Colonic mucosa (tissue), 4 donors: ENCODE results near the gene PACS1. TPM values are rescaled to one million over a fixed set of nuclear protein-coding genes. Genes with fewer than 3 reads are reported as not detected.

Source experiments
- DNase-seq: peaks from one replicate; pipeline ENCODE4 v3.0.0-alpha.2; 2020
- H3K27ac ChIP-seq: fragments of 200-600 bp; one replicate; pipeline ENCODE4 v1.8.0; 2021
- H3K27me3 ChIP-seq: fragments of 200-600 bp; one replicate; pipeline ENCODE4 v1.8.0; 2021
- H3K36me3 ChIP-seq: fragments of 200-600 bp; one replicate; pipeline ENCODE4 v1.8.0; 2021
- H3K4me1 ChIP-seq: fragments of 200-600 bp; one replicate; pipeline ENCODE4 v1.8.0; 2021; ENCODE audit warnings: mild to moderate bottlenecking
- H3K4me3 ChIP-seq: fragments of 200-600 bp; one replicate; pipeline ENCODE4 v1.8.0; 2021
- H3K9ac ChIP-seq, 2 donors: one replicate each; pipeline ENCODE4 v1.7.0; 2013; ENCODE audit warnings: control low read depth in 2 of 2, low read depth in 2 of 2, low read length in 2 of 2
- H3K9me3 ChIP-seq: fragments of 200-600 bp; one replicate; pipeline ENCODE4 v1.8.0; 2021
- CTCF ChIP-seq: fragments of 200-600 bp; IDR thresholded peaks from one replicate; pipeline ENCODE4 v1.8.0; 2022; ENCODE audit warnings: antibody characterized with exemption, mild to moderate bottlenecking
- intact Hi-C: fragments of 100-400 bp; cut with DNase I; formaldehyde crosslinking; loops from one replicate; pipeline ENCODE4 v1.14.1; 2022
- total RNA-seq, 2 donors: library from RNA; stranded (reverse); fragmentation: NEBNext Ultra II Directional in 1 of 2; extraction: Animal tissue kit (Norgen Biotek cat#: 25700) in 1 of 2; gene quantifications; one replicate each; pipeline ENCODE4 v1.2.1, GENCODE V29; 2021
- donor health status: healthy.
- donor health status: DM: no; HTN: no; CAD: no.
- donor health status: DM: no; HTN: no; CAD: no.

PACS1 gene
- total RNA-seq, 2 donors from 2014 or later = 10.1 to 20.9 TPM

- intact Hi-C loops = no loop called here
- Histone ChIP-seq H3K9me3 (no peaks in the 10 kb centered on the region), H3K4me1 (peaks cover 5% of the 10 kb centered on the region), H3K27ac (no peak overlapping the region), H3K4me3 (no peak overlapping the region), H3K36me3 (no peaks in the 10 kb centered on the region), H3K9ac (no peak overlapping the region), H3K27me3 (no peaks in the 10 kb centered on the region)
- DNase-seq = no peak
- no peak for TF ChIP-seq CTCF
These were observed 63.2 kb downstream of the PACS1 start for GRCh38 chr11:66133216-66133775.

GRCh38 chr11:66136752-66137123 lies 66.7 kb downstream of the PACS1 start:
- H3K4me3 ChIP-seq = no peak overlapping the region
- no peak for DNase-seq
- no peak overlapping the region for H3K27ac ChIP-seq
- intact Hi-C loops = no loop called here
- no peaks in the 10 kb centered on the region for H3K27me3 ChIP-seq
- H3K9ac ChIP-seq = no peak overlapping the region
- H3K4me1 ChIP-seq = peaks cover 5% of the 10 kb centered on the region
- H3K36me3 ChIP-seq = no peaks in the 10 kb centered on the region
- no peaks in the 10 kb centered on the region for H3K9me3 ChIP-seq
- TF ChIP-seq CTCF = no peak

- Histone ChIP-seq H3K27me3 (no peaks in the 10 kb centered on the region), H3K9ac (no peak overlapping the region), H3K4me1 (peaks cover 5% of the 10 kb centered on the region), H3K36me3 (no peaks in the 10 kb centered on the region), H3K27ac (no peak overlapping the region), H3K9me3 (no peaks in the 10 kb centered on the region), H3K4me3 (no peak overlapping the region)
- intact Hi-C loops = no loop called here
- no peak for TF ChIP-seq CTCF
- DNase-seq = no peak
These were observed 69.8 kb downstream of the PACS1 start for GRCh38 chr11:66139817-66140404.

- intact Hi-C loops = no loop called here
- Histone ChIP-seq H3K27me3 (no peaks in the 10 kb centered on the region), H3K4me3 (no peak overlapping the region), H3K9ac (no peak overlapping the region), H3K9me3 (no peaks in the 10 kb centered on the region), H3K36me3 (no peaks in the 10 kb centered on the region), H3K4me1 (peaks cover 2% of the 10 kb centered on the region), H3K27ac (no peak overlapping the region)
- no peak for DNase-seq
- no peak for TF ChIP-seq CTCF
These were observed 72.5 kb downstream of the PACS1 start for GRCh38 chr11:66142370-66143263.

GRCh38 chr11:66143264-66143566 lies 73.1 kb downstream of the PACS1 start:
- Histone ChIP-seq H3K4me1 (no peaks in the 10 kb centered on the region), H3K36me3 (no peaks in the 10 kb centered on the region), H3K27ac (no peak overlapping the region), H3K9me3 (no peaks in the 10 kb centered on the region), H3K4me3 (no peak overlapping the region), H3K9ac (no peak overlapping the region), H3K27me3 (no peaks in the 10 kb centered on the region)
- intact Hi-C loops = no loop called here
- TF ChIP-seq CTCF = no peak
- no peak for DNase-seq
